Right kidney (tissue), 1 donor: ENCODE measurements around the gene WDR7.

Source experiments
- DNase-seq: peaks from one replicate; pipeline ENCODE4 v3.0.0-alpha.2; 2016

The WDR7 gene

GRCh38 chr18:57084331-57085271 lies 433.4 kb downstream of the WDR7 start:
- DNase-seq, result no peak

- DNase-seq, result no peak
These were observed 434.2 kb downstream of the WDR7 start for GRCh38 chr18:57085371-57085770.

GRCh38 chr18:57086163-57086562 lies 435.0 kb downstream of the WDR7 start:
- no peak for DNase-seq
